KG1 (cell line): ENCODE results near the gene TCF7.

Experiments used
- DNase-seq: peaks from one replicate; lab custom pipeline; 2025; lab: John Stamatoyannopoulos, UW

The TCF7 gene

DNA sequence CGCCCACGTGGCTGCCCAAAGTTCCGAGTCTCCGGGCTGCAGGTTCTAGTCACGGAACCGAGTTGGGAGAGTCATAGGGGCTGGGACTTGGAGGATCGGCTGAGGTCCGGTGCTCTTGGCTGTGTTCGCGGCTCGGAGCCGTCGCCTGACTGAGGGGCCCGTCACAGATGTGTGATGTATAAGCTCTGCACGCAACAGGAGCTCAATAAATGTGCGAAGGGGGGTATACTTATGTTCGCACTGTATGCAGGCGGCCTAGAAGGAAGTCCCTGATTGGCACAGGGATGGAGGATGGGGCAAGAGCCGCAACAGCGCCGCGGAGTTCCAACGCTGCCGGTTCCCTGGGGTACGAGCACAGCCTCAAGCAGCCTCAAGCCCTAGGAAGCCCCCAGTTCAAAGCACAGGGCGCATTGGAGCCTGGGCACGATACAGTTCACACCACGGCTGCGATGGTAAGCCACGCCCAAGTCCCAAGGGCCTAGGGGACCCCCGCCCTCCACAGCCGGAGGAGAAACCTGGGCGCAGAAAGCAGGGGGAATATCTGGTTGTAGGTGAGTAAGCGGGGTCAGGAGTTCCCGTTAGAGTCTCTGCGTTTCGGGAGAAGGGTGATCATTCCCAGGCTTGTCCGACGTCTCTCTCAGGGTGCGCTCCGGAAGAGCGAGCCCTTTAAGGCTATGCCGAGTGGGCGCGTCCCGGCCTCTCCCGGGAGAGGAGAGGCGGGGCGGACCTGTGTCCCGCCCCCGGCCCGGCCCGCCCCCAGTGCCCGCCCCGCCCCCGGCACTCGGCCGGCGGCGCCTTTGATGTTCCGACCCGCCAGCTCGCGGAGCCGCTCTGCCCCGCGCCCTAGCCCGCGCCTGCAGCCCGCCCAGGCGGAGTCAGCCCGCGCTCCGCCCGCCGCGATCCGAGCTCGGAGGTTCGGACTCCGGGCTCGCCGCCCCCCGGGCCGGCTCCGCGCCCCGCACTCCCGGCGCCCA lies at the start of gene TCF7:
Gene TCF7 (plus strand): TSS at position 780 of the 974 bp plus-strand sequence. CDS start 226 bp downstream, outside the sequence.
- no peak for DNase-seq

DNA sequence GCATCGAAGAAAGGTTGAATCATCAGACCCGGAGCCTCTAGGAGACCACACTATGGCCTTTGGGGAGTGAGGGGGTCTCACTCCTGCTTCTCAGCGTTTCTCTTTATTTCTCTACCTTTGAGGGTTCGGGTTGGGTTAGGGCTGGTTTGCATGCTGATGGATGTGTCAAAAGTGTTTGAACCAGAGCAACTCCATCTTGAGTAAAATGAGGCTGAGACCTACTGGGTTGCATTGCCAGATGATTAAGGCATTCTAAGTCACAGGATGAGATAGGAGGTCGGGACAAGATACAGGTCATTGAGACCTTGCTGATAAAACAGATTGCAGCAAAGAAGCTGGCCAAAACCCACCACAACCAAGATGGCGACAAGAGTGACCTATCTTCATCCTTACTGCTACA lies 44.9 kb upstream of the TCF7 start:
- no peak for DNase-seq

DNA sequence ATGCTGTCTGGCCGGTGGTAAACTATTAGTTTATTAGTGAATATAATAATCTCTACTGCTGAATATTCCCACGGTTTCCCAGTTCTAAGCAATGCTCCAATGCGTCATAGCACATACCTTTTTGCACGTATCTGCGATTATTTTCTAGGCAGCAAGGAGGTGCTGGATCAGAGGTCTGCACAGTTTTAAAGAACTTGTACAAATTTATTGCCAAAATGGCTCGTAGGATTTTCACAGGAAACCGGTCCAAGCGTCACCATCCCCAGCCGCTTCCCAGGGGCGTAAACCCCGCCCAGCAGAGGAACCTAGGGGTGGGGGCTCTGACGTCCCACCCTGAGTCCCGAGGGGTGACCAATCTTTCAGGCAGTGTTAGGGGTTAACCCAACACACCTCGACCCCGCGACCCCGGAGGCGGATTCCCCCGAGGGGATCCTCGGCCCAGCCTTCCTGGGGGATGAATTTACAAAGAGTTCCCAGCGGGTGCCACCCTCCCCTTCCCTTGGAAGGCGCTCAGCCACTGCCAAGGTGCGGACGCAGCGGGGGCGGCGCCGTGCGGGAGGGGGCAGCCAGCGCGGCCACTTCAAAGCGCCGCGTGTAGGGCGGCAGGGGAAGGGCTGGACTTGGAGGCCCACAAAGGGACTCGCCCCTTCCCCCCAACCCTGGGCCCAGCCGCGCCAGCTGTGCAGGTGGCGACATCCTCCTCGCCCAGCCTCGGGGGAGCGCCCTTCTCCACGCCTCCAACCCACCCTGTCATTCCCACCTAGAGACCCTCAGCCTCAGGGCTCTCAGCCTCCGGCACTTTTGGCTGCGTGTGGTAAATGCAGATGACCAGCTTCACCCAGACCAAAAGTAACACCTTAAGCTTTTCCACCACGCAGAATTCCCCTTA lies 43.5 kb upstream of the TCF7 start:
- DNase-seq: no peak

DNA sequence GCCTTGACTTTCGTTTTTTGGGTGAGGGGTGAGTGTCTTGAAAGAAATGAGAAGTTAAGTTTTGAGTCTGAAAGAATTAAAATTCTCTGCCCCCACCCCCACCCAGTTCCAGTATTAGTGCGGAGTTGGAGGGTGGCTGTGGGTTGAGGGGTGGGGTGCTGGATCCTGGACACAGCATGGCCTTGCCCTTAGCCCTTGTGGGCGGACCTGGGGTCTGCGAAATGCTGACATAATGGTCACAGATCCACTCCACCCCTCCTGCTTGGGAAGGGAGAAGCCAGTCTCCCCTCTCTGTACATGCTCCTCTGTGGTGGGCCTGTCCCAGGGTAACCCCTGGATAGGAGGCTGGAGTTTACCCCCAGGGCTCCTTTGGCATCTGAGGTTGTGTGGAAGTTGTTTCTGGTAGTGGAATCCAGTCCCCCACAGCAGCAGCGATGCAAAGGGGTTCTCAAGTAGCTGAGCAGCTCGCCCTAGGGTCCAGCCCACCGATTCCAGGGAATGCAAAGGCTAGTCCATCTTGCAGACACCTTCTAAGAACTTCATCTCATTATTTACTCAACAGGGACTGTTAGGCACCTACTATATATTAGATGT lies 42.8 kb upstream of the TCF7 start:
- DNase-seq: no peak

DNA sequence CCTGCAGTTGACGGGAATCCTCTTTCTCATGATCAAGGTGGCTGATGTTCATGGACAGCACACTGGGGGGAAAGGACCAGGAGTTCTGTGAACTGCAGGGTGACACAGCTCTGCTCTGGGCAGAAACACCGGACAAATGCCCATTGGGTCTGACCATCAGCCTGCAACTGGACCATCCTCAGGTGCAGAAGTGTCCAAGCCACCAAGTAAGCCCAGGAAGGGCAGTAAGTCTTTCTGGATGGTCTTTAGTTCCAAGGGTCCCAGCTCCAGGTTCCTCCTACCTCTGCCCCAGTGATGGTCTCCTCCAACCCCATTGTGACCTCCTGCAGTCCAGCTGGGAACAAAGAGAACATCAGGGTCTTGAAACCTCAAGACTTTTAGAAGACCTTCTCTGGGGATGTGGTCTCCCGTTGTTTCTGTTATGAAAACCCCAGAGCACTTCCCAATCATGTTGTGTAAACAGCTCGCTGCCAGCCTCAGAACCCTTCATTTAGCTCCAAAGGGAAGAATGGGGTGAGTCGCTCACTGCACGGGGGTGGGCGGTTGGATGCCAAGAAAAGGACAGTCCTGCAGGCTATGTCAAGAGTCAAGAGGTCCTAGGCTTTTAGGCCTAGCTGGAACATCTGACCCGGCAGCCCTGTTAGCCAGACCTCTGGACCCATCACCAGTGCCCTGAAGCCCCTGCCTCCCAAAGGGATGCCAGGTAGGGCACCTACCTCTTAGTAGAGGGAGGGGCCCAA lies 41.8 kb upstream of the TCF7 start:
- DNase-seq: no peak

DNA sequence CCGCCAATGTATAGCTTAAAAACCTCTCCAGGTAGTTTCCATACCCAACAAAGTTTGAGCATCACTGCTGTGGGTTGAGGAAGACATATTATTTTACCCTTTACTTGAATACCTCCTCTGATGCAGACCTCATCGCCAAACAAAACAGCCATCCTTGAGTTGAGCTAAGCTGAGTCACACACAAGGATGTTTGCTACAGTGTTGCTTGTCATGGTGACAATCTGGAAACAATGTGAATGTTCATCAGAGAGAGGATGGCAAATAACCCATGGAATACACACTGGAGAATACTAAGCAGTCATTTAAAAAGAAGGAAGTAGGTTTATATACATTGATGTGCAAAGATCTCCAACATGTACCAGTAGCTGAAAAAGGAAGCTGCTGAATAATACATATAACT lies 41.1 kb upstream of the TCF7 start:
- DNase-seq: no peak

DNA sequence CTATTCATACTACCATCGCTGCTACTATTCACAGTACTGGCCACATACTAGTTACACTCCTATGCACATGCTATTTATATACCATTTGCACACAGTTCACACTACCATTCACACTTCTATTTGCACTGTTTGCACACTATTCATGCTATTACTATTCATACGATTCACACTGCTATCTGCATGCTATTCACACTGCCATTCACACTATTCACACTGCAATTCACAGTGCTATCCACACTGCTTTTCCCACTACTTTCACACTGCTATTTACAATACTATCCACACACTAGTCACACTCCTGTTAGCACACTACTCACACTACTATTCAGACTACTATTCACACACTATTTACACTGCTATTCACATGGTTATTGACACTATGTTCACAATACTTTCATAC lies 39.4 kb upstream of the TCF7 start:
- no peak for DNase-seq

DNA sequence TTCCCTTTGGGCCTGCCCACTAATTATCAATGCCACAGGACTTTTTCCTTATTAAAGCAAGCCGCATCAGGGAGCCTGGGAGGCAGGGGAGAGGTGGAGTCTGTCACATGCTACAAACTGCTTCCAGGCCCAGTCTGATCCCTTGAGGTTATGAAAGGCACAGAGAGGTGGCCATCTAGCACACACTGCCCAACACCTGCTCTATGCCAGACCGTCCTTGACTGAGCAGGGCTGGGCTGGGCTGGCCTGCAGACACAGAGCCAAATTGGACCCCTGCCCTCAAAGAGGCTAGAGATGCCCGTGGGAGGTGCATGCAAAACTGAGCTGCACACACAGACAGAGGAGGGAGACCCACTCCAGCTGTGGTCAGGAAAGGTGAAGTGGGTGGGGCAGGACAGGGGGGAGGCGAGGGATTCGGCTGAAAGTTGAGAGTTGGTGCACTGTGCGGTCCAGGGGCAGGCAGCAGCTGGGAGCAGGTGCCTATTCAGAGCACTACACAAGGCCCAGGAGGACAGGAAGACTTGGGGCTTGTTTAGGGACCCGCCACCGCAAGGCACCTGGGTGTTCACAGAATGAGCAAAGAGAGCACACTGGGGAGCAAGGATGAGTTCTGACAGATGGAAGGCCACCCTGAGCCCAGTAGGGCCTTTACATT lies 36.4 kb upstream of the TCF7 start:
- no peak for DNase-seq

DNA sequence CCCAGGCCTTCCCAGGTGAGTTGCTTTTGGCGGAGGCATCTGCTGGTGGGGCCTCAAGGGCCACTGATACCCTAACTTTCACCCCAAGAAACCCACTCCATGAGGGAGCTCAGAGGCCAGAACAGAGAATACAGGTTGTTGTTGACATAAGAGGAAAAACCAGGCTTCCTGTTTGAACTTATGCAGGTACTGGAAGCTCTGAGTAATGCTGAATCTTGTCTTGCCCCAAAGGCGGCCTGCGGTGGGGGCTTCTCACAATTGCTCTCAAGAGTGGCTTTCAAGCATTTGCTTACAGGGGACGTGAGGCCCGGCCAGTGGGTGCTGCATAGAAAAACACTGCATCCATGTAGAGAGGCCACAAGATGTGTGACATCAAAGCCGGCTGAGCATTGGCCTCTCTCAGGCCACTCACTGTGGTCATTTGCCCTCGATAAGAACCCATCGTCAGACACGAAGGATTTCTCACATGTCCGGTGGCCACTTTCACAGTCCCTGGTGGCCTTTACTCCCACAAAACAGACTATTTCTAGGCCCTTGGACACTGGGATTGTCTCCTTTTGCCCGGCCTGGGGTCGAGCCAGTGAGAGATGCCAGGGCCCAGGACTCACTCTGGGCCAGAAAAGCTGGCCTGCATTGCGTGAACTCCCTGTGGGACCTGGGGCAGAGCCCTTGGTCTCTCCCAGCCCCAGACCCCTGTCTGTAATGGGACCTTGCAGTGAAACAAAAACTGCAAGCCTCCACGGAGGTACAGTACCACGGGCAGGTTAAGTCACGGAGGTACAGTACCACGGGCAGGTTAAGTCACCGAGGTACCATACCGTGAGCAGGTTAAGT lies 34.5 kb upstream of the TCF7 start:
- no peak for DNase-seq

DNA sequence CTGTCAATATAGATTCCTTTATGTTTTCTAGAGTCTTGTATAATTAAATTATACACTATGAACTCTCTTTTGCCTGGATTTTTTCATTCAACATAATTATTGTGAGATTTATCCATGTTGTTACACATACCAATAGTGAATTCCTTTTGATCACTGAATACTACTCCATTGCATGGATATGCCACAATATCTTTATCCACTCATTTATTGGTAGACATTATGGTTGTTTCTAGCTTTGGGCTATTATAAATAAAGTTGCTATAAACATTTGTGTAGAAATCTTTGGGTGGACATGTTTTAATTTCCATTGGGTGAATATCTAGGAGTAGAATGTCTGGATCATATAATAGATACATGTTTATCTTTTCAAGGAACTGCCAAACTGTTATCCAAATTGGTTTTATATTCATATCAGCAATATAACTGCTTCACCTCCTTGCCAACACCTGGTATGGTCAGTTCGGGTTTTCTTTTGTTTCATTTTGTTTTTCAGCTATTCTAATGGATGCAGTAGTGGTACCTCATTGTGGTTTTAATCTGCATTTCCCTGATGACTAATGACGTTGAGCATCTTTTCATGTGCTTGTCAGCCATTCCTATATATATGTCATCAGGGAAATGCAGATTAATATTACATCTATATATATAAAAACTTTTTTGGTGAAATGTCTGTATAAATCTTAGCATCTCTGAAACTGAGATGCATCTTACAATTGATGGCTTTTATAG lies 32.1 kb upstream of the TCF7 start:
- no peak for DNase-seq

DNA sequence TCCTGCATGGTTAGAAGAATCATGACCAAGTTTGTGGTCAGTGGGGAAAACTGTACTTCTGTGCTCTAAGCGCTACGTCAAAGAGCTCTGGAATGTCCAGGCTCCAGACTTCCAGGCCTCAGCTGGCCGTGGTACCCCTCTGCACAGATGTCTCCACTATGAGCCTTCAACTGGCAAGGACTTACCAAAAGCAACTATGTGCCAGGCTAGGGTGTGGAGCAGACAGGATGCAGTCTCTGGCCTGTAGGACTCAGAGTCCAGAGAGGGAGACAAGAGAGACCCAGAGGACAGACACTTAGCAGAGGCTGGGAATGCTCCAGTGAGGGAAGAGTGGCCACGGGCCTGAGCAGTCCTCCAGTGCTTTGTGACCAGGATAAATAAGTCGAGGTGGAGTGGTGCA lies 31.0 kb upstream of the TCF7 start:
- no peak for DNase-seq

DNA sequence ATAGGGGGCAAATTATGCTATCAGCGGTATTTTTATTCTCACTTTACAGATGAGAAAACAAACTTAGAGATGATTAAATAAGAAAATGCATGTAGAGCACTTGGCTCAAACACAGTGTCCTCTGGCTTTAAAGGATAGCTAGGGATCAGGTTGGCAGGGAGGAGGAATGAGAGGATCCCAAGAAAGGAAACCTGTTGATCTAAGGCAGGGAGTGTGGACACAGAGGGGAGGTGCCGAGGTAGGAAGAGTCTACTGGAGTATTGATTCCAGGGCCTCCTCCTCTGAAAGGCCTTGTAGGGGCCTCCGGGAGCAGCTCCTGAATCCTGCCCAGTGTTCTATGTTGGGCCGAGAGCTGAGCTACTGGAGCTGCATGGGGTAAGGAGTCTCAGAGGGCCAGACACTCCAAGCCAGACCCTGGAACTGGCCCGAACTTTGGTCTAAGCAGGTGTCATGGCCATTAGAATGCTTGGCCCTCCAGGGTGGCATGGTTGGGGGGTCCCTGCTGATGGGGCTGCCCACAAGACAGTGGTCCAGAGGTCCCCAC lies 30.4 kb upstream of the TCF7 start:
- no peak for DNase-seq

DNA sequence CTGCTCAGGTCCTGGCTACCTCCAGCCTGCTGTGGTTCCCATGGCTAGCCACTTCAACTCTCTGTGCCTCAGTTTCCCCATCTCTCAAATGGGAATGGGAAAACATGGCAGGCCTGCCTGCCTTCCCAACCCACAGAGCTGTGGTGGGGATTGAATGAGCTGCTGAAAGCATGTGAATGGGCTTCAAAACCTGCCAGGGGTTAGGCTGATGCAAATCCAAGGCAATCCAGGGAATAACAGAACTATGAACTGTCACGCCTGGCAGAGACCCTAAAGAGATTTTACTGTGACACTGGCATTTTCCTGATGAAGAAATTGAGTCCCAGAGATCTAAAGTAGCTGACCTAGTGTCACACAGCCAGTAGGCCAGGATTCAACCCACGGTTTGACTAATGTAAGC lies 29.9 kb upstream of the TCF7 start:
- DNase-seq: no peak

DNA sequence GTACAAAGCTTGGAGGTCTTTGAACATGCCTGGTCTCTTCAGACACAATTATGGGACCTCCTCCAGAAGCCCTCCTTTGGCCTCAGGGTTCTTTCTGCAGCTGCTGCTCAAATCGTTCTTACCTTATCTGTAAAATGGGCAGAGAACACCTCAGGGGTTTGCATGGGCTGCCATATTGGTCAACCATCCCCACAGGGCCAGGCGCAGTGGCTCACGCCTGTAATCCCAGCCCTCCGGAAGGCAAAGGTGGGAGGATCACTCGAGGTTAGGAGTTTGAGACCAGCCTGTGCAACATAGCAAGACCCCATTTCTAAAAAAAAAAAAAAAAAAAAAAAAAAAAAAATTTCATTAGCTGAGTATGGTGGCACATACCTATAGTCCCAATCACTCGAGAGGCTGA lies 29.1 kb upstream of the TCF7 start:
- DNase-seq: no peak

DNA sequence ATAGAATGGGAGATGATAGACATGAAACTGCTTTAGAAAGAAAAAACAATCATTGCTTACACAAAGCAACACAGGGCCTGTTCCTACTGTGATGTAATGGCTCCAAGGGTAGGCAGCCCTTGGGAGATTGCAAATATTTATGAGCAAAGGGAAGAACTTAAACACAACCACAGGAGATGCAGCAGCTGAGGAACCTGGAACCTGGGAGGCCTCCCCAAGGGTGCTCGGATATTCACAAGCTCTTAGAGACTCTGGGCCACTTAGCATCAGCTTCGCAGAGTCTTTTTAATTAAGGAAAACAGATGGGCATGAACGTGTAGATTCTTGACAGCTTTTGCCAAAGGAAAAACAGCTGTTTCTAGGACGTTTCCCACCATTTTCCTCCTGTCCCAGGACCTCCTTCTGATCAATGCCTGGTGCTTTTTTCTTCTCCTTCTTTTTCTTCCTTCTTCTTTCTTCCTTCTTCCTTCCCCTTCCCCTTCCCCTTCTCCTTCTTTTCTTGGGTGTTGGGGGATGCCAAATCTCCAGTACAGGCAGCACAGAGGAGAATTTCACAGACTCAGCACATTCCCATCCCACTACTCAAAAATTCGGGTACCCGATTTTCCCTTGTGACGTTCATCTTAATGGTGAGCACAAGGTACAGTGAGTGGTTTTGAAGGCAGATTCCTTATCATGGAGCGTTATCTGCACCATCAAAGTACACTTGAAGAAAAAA lies 28.1 kb upstream of the TCF7 start:
- DNase-seq: no peak

DNA sequence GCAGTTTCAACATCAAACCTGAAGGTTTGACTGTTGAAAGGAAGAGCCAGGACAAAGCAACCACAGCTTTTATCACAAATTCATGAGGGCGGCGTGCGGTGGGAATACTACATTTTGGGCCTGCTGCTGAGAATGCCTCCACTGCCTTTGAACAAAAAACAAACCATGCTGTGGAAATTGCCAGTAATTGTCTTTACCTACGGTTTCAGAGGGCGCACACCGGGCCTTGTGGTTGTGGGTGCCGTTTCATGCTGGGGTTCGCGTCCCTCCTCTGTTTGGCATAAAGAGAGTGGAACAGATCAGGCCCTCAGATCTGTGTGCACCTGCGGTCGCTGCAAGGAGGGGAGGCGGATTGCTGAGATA lies 27.6 kb upstream of the TCF7 start:
- DNase-seq: no peak

DNA sequence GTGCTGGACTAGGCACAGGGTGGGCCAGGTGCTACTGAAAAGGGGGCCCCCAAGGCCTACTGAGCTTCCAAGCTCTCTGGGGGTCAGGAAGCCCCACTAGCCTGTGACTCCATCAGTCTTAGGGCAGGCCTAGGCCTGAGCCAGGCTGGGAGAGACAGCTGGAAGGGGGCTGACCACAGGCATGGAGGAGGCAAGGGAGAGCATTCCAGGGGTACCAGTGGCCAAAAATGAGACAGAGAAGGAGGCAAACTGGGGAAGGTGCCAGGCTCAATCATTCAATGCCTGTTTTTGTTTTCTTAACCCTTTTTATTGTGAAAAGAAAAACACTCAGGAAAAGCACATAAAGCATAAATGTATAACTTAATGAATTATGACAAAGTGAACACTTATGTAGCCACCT lies 26.2 kb upstream of the TCF7 start:
- DNase-seq: no peak

DNA sequence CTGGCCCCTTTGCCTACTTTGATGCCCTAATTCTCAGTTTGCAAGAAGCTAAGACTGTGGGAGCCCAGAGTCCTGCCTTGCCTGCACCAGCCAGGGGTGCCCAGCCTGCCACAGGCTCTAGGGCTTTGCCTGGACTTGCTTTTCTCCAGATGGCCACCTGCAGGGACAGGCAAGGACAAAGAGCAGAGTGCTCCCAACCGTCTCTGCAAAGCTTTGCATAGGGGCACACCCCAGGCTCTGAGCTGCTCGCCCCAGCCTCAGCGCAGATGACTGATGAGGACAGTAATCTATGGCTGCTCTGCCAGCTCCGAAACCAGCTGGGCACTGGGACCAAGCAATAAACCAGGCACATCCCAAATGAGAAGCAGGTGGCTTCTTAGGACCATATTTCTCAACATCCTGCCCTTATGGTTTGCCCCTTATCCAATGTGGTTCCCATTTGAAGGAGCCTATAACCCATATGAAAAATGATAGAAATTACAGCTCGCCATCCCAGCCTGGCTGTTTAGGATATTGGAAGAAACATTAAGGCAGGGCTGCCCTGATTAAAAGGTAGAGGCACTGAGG lies 25.4 kb upstream of the TCF7 start:
- no peak for DNase-seq
